Liver (tissue), 9 donors: Measurements from ENCODE around the gene RBL2. TPM values are rescaled to one million over a fixed set of nuclear protein-coding genes. Genes with fewer than 3 reads are reported as not detected.
A peak's percentile ranks its signal among the peaks of the same experiment; 100 is the strongest.

Experiments
- DNase-seq: peaks from one replicate; pipeline ENCODE4 v3.0.0-alpha.2; 2017; ENCODE audit warnings: low spot score
- H3K27ac ChIP-seq, 2 donors: one replicate each; pipeline ENCODE4 v1.7.0; 2013; ENCODE audit warnings: inconsistent platforms in 2 of 2, low read length in 2 of 2, control low read depth in 1 of 2, low read depth in 1 of 2, mild to moderate bottlenecking in 1 of 2
- H3K27me3 ChIP-seq, 4 donors: one replicate each; pipeline versions ENCODE4 v1.6.1 to v1.7.0; 2013; ENCODE audit warnings: low read length in 3 of 4, inconsistent platforms in 1 of 4, mild to moderate bottlenecking in 1 of 4, moderate library complexity in 1 of 4; ENCODE audit not compliant: control insufficient read depth in 4 of 4, insufficient read depth in 4 of 4
- H3K36me3 ChIP-seq, 4 donors: one replicate each; pipeline versions ENCODE4 v1.6.1 to v1.7.0; 2013; ENCODE audit warnings: low read length in 3 of 4, mild to moderate bottlenecking in 3 of 4, low read depth in 1 of 4, moderate library complexity in 1 of 4; ENCODE audit not compliant: control insufficient read depth in 4 of 4, insufficient read depth in 3 of 4
- H3K4me1 ChIP-seq, 4 donors: one replicate each; pipeline versions ENCODE4 v1.6.1 to v1.7.0; 2013; ENCODE audit warnings: low read length in 3 of 4, mild to moderate bottlenecking in 3 of 4, moderate library complexity in 1 of 4; ENCODE audit not compliant: control insufficient read depth in 4 of 4, insufficient read depth in 4 of 4
- H3K4me3 ChIP-seq, 3 donors: one replicate each; pipeline versions ENCODE4 v1.6.1 to v1.7.0; 2013; ENCODE audit warnings: low read length in 3 of 3, control low read depth in 1 of 3, low read depth in 1 of 3, mild to moderate bottlenecking in 1 of 3
- H3K9ac ChIP-seq, 2 donors: one replicate each; pipeline ENCODE4 v1.7.0; 2013; ENCODE audit warnings: low read length in 2 of 2, mild to moderate bottlenecking in 2 of 2, moderate library complexity in 2 of 2, control low read depth in 1 of 2, low read depth in 1 of 2
- H3K9me3 ChIP-seq, 4 donors: one replicate each; pipeline versions ENCODE4 v1.6.1 to v1.7.0; 2013; ENCODE audit warnings: low read length in 3 of 4; ENCODE audit not compliant: control insufficient read depth in 4 of 4
- EGR1 ChIP-seq, 2 donors: IDR thresholded peaks; 2 replicates each; pipeline ENCODE4 v1.6.1; 2016 to 2018; ENCODE audit warnings: antibody characterized with exemption in 2 of 2, low read depth in 2 of 2
- FOXA1 ChIP-seq: IDR thresholded peaks from 2 replicates; pipeline ENCODE4 v1.6.1; 2016; ENCODE audit warnings: antibody characterized with exemption
- FOXA2 ChIP-seq: IDR thresholded peaks from 2 replicates; pipeline ENCODE4 v1.6.1; 2016; ENCODE audit warnings: antibody characterized with exemption
- GABPA ChIP-seq, 2 donors: IDR thresholded peaks in 1 of 2; conservative IDR thresholded peaks in 1 of 2; 2 replicates each; pipeline ENCODE4 v1.6.1; 2016; ENCODE audit warnings: antibody characterized with exemption in 2 of 2, mild to moderate bottlenecking in 1 of 2, moderate library complexity in 1 of 2
- HNF4A ChIP-seq, 2 donors: conservative IDR thresholded peaks; 2 replicates each; pipeline ENCODE4 v1.6.1; 2016; ENCODE audit warnings: antibody characterized with exemption in 2 of 2, mild to moderate bottlenecking in 2 of 2
- HNF4G ChIP-seq: IDR thresholded peaks from 2 replicates; pipeline ENCODE4 v1.6.1; 2016; ENCODE audit warnings: antibody characterized with exemption
- JUND ChIP-seq, 2 donors: IDR thresholded peaks; 2 replicates each; pipeline ENCODE4 v1.6.1; 2016; ENCODE audit warnings: antibody characterized with exemption in 2 of 2
- NR2F2 ChIP-seq: IDR thresholded peaks from 2 replicates; pipeline ENCODE4 v1.6.1; 2016; ENCODE audit warnings: antibody characterized with exemption
- RAD21 ChIP-seq, 2 donors: IDR thresholded peaks; 2 replicates each; pipeline ENCODE4 v1.6.1; 2016; ENCODE audit warnings: antibody characterized with exemption in 2 of 2, mild to moderate bottlenecking in 2 of 2
- RXRA ChIP-seq, 2 donors: IDR thresholded peaks; 2 replicates each; pipeline ENCODE4 v1.6.1; 2017 to 2018; ENCODE audit warnings: antibody characterized with exemption in 2 of 2, mild to moderate bottlenecking in 1 of 2
- SP1 ChIP-seq: IDR thresholded peaks from 2 replicates; pipeline ENCODE4 v1.6.1; 2018; ENCODE audit warnings: antibody characterized with exemption, mild to moderate bottlenecking
- TAF1 ChIP-seq: conservative IDR thresholded peaks from 2 replicates; pipeline ENCODE4 v1.6.1; 2016; ENCODE audit warnings: antibody characterized with exemption, mild to moderate bottlenecking
- YY1 ChIP-seq: IDR thresholded peaks from 2 replicates; pipeline ENCODE4 v1.6.1; 2016; ENCODE audit warnings: antibody characterized with exemption, mild to moderate bottlenecking
- WGBS: extraction: QIAGEN DNeasy Blood & Tissue Kit; methylation state at CpG from one replicate; pipeline ENCODE4 v1.1.7; 2013; 5-methylcytosine and 5-hydroxymethylcytosine counted together
- polyA plus RNA-seq, 2 donors: library from polyadenylated mRNA; stranded (reverse) in 1 of 2; unstranded in 1 of 2; fragments of 200-250 nt in 1 of 2; fragments of >200 nt in 1 of 2; fragmentation: Nextera tagmentation in 1 of 2; extraction: Ambion mirVana in 1 of 2; gene quantifications; one replicate each; pipeline versions ENCODE4 v1.2.1 to v1.2.3, GENCODE V29; 2013 to 2015
- total RNA-seq, 2 donors: library from RNA; depleted of rRNA; stranded (reverse); fragments of >200 nt; gene quantifications; one replicate each; pipeline ENCODE4 v1.2.3, GENCODE V29; 2014
- TF ChIP-seq, protein P1 (sequence below): fragments of 150-350 bp; IDR thresholded peaks from 2 replicates; pipeline ENCODE4 v1.5.1; 2017; ENCODE audit warnings: improper control_type of control experiment, low read depth, low read length; ENCODE audit not compliant: missing input control
- TF ChIP-seq, protein P2 (sequence below): IDR thresholded peaks from 2 replicates; pipeline ENCODE4 v1.6.1; 2016; ENCODE audit warnings: antibody characterized with exemption, mild to moderate bottlenecking
- TF ChIP-seq, protein P3 (sequence below): IDR thresholded peaks from 2 replicates; pipeline ENCODE4 v1.6.1; 2016; ENCODE audit warnings: antibody characterized with exemption
- TF ChIP-seq, protein P4 (sequence below): IDR thresholded peaks from 2 replicates; pipeline ENCODE4 v1.6.1; 2016; ENCODE audit warnings: antibody characterized with exemption
- TF ChIP-seq, protein P5 (sequence below): IDR thresholded peaks from 2 replicates; pipeline ENCODE4 v1.6.1; 2016; ENCODE audit warnings: antibody characterized with exemption
- donor health status: healthy.
- donor health status: healthy.
- donor health status: healthy.
- donor health status: healthy.
- donor health status: healthy.

The RBL2 gene
- total and polyA plus RNA-seq, 4 donors = 19.2 to 64.3 (median 28.4) TPM

DNA sequence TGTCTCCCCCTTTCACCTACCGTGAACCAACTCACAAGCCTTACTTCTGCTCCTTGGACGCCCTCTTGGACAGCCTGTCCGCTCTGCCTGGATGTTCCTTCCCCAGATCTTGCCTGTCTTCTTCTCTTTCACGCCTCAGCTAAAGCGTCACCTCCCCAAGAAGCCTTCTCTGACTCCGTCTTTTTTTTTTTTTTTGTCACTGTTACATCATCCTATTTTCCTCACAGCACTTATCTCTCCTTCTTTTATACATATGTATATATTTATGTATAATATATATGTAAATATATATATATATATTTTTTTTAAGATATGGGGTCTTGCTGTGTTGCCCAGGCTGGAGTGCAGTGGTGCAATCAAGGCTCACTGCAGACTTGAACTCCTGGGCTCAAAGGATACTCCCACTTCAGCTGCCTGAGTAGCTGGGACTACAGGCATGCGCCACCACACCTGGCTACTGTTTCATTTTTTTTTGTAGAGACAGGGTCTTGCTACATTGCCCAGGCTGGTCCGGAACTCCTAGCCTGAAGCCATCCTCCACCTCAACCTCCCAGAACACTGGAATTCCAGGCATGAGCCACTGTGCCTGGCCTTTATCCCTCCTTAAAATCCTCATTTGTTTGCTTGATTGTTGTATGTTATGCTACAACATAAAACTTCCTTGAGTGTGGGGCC, 85.3 kb downstream of the RBL2 start:
- Histone ChIP-seq H3K27ac (peak overlapping the region; percentile 68), H3K9me3 (no peaks in the 10 kb centered on the region), H3K27me3 (no peaks in the 10 kb centered on the region), H3K36me3 (no peaks in the 10 kb centered on the region), H3K4me3 (no peak overlapping the region), H3K9ac (no peak overlapping the region), H3K4me1 (no peaks in the 10 kb centered on the region)
- DNase-seq = no peak
- no peak for TF ChIP-seq TAF1
- no peak for TF ChIP-seq SP1
- no peak for TF ChIP-seq YY1
- no peak for TF ChIP-seq NR2F2
- TF ChIP-seq RXRA (IDR thresholded peaks at IDR 0.05) = no peak
- TF ChIP-seq, protein P1, sequence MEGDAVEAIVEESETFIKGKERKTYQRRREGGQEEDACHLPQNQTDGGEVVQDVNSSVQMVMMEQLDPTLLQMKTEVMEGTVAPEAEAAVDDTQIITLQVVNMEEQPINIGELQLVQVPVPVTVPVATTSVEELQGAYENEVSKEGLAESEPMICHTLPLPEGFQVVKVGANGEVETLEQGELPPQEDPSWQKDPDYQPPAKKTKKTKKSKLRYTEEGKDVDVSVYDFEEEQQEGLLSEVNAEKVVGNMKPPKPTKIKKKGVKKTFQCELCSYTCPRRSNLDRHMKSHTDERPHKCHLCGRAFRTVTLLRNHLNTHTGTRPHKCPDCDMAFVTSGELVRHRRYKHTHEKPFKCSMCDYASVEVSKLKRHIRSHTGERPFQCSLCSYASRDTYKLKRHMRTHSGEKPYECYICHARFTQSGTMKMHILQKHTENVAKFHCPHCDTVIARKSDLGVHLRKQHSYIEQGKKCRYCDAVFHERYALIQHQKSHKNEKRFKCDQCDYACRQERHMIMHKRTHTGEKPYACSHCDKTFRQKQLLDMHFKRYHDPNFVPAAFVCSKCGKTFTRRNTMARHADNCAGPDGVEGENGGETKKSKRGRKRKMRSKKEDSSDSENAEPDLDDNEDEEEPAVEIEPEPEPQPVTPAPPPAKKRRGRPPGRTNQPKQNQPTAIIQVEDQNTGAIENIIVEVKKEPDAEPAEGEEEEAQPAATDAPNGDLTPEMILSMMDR = no peak
- TF ChIP-seq HNF4G = no peak
- TF ChIP-seq RAD21 (IDR thresholded peaks at IDR 0.05) = no peak
- 90% methylated on average over 8 of the region's 8 CpGs for WGBS

DNA sequence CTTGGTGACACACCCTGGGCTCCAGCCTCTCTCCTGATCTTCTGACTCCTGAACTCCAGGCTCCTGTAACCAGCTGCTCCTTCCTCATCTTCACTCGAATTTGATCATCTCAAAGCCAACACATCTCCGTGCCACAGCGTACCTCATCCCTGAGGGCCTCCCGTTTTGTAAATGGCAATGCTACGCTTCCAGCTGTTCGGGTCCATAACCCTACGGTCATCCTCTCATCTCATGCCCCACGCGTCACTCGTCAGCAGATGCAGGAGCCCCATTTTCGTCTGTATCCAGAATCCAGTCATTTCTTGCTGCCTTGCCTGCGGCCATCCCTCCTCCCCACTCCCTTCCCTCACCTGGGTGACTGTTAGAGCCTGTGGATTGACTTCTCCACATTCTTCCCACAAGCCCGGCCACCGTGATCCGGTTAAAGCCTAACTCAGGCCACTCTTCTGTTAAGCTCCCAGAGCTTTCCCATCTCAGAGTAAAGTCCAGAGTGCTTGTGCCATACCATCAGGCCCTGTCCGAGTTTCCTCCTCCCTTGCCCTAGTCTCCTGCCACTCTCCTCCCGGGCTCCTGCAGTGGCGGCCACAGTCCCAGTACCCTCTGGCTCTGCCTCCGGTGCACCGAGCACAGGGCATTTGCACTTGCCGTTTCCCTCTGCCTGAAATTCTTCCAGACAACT, 89.0 kb downstream of the RBL2 start:
- H3K9ac ChIP-seq = no peak overlapping the region
- no peak for DNase-seq

More for the DNA sequence above, 89.0 kb downstream of the RBL2 start:
- no peak overlapping the region for H3K4me3 ChIP-seq
- no peaks in the 10 kb centered on the region for H3K36me3 ChIP-seq
- WGBS = 94% methylated on average over 21 of the region's 21 CpGs
- TF ChIP-seq FOXA1 = no peak
- TF ChIP-seq, protein P2, sequence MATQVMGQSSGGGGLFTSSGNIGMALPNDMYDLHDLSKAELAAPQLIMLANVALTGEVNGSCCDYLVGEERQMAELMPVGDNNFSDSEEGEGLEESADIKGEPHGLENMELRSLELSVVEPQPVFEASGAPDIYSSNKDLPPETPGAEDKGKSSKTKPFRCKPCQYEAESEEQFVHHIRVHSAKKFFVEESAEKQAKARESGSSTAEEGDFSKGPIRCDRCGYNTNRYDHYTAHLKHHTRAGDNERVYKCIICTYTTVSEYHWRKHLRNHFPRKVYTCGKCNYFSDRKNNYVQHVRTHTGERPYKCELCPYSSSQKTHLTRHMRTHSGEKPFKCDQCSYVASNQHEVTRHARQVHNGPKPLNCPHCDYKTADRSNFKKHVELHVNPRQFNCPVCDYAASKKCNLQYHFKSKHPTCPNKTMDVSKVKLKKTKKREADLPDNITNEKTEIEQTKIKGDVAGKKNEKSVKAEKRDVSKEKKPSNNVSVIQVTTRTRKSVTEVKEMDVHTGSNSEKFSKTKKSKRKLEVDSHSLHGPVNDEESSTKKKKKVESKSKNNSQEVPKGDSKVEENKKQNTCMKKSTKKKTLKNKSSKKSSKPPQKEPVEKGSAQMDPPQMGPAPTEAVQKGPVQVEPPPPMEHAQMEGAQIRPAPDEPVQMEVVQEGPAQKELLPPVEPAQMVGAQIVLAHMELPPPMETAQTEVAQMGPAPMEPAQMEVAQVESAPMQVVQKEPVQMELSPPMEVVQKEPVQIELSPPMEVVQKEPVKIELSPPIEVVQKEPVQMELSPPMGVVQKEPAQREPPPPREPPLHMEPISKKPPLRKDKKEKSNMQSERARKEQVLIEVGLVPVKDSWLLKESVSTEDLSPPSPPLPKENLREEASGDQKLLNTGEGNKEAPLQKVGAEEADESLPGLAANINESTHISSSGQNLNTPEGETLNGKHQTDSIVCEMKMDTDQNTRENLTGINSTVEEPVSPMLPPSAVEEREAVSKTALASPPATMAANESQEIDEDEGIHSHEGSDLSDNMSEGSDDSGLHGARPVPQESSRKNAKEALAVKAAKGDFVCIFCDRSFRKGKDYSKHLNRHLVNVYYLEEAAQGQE = no peak
- no peak for TF ChIP-seq YY1
- TF ChIP-seq, protein P3, sequence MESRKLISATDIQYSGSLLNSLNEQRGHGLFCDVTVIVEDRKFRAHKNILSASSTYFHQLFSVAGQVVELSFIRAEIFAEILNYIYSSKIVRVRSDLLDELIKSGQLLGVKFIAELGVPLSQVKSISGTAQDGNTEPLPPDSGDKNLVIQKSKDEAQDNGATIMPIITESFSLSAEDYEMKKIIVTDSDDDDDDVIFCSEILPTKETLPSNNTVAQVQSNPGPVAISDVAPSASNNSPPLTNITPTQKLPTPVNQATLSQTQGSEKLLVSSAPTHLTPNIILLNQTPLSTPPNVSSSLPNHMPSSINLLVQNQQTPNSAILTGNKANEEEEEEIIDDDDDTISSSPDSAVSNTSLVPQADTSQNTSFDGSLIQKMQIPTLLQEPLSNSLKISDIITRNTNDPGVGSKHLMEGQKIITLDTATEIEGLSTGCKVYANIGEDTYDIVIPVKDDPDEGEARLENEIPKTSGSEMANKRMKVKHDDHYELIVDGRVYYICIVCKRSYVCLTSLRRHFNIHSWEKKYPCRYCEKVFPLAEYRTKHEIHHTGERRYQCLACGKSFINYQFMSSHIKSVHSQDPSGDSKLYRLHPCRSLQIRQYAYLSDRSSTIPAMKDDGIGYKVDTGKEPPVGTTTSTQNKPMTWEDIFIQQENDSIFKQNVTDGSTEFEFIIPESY = no peak
- no peak for TF ChIP-seq RXRA (IDR thresholded peaks at IDR 0.05)
- TF ChIP-seq, protein P4, sequence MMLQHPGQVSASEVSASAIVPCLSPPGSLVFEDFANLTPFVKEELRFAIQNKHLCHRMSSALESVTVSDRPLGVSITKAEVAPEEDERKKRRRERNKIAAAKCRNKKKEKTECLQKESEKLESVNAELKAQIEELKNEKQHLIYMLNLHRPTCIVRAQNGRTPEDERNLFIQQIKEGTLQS = no peak
- no peak for TF ChIP-seq HNF4G
- TF ChIP-seq GABPA (IDR thresholded peaks at IDR 0.05 in 1 of 2, conservative IDR thresholded peaks at IDR 0.05 in 1 of 2) = no peak
- TF ChIP-seq NR2F2 = no peak
- TF ChIP-seq SP1 = no peak
- no peak for TF ChIP-seq FOXA2
- TF ChIP-seq JUND (IDR thresholded peaks at IDR 0.05) = no peak
- TF ChIP-seq, protein P1 = no peak
- TF ChIP-seq RAD21 (IDR thresholded peaks at IDR 0.05) = no peak
- no peak for TF ChIP-seq TAF1
- TF ChIP-seq HNF4A (conservative IDR thresholded peaks at IDR 0.05) = no peak
- TF ChIP-seq EGR1 (IDR thresholded peaks at IDR 0.05; ENCODE audit: low read depth in 2 of 2) = no peak
- TF ChIP-seq, protein P5, sequence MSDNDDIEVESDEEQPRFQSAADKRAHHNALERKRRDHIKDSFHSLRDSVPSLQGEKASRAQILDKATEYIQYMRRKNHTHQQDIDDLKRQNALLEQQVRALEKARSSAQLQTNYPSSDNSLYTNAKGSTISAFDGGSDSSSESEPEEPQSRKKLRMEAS = no peak
- H3K27me3 ChIP-seq = no peaks in the 10 kb centered on the region
- H3K27ac ChIP-seq = no peak overlapping the region
- H3K9me3 ChIP-seq = no peaks in the 10 kb centered on the region
- no peaks in the 10 kb centered on the region for H3K4me1 ChIP-seq
